Muscle of leg (tissue), 11 donors: ENCODE results near the gene SIGLEC1. TPM values are rescaled to one million over a fixed set of nuclear protein-coding genes. Genes with fewer than 3 reads are reported as not detected.

ENCODE experiments used
- DNase-seq: peaks from one replicate; pipeline ENCODE4 v3.0.0; 2013
- H3K27ac ChIP-seq: one replicate; pipeline ENCODE4 v1.5.1; 2013; ENCODE audit warnings: mild to moderate bottlenecking, low read length, control low read depth
- H3K27me3 ChIP-seq: one replicate; pipeline ENCODE4 v1.6.1; 2013; ENCODE audit warnings: low read length; ENCODE audit not compliant: control insufficient read depth, insufficient read depth
- H3K36me3 ChIP-seq: one replicate; pipeline ENCODE4 v1.6.1; 2013; ENCODE audit warnings: low read length; ENCODE audit not compliant: control insufficient read depth, insufficient read depth
- H3K4me1 ChIP-seq: one replicate; pipeline ENCODE4 v1.6.1; 2013; ENCODE audit warnings: low read length; ENCODE audit not compliant: control insufficient read depth, insufficient read depth
- H3K4me3 ChIP-seq: one replicate; pipeline ENCODE4 v1.5.1; 2013; ENCODE audit warnings: low read length, control low read depth
- H3K9me3 ChIP-seq: replicated peaks from 2 replicates; pipeline ENCODE4 v1.6.1; 2013; ENCODE audit warnings: low read depth, low read length; ENCODE audit not compliant: control insufficient read depth
- WGBS: methylation state at CpG from one replicate; pipeline ENCODE4 v1.1.5; 2013; ENCODE audit warnings: missing lambda C conversion rate; ENCODE audit not compliant: insufficient coverage; 5-methylcytosine and 5-hydroxymethylcytosine counted together
- polyA plus RNA-seq, 8 donors: library from polyadenylated mRNA; unstranded; fragments of 120-200 nt; gene quantifications; one replicate each; pipeline versions ENCODE4 v1.2.1 to v1.2.3, GENCODE V29; 2013; ENCODE audit warnings: inconsistent platforms in 1 of 8, low replicate concordance in 1 of 8; ENCODE audit not compliant: insufficient read length in 8 of 8, insufficient read depth in 1 of 8
- total RNA-seq: library from RNA; stranded (reverse); fragments of 120-200 nt; gene quantifications from one replicate; pipeline ENCODE4 v1.2.4, GENCODE V29; 2013

The SIGLEC1 gene
- total and polyA plus RNA-seq, 9 donors: 2.1 to 6.2 (median 3.7) TPM

DNA sequence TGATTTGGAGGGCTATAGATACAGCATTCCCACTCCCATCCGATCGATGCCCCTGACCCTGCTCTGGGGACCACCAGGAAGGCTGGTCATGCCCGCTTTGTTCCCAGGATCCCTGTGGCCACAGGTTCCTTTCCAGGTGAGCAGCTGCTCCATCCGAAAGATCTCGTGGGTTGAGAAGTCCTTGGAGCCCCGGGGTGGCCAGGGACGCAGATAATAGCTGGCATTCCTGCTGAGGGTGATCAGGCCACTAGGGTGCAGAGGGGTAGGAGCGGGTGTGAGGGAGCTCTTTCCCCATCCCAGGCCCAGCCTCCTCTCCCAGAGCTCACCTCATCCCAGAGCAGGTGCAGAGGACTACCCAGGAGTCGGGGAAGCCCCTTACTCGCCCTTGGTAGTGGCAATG, 38.0 kb downstream of the SIGLEC1 start:
- Histone ChIP-seq H3K36me3 (peaks cover 32% of the 10 kb centered on the region), H3K4me1 (peaks cover 50% of the 10 kb centered on the region), H3K9me3 (no peaks in the 10 kb centered on the region), H3K27ac (no peak overlapping the region), H3K27me3 (peaks cover 50% of the 10 kb centered on the region), H3K4me3 (no peak overlapping the region)
- 72% methylated on average over 5 of the region's 10 CpGs for WGBS
- DNase-seq: no peak

DNA sequence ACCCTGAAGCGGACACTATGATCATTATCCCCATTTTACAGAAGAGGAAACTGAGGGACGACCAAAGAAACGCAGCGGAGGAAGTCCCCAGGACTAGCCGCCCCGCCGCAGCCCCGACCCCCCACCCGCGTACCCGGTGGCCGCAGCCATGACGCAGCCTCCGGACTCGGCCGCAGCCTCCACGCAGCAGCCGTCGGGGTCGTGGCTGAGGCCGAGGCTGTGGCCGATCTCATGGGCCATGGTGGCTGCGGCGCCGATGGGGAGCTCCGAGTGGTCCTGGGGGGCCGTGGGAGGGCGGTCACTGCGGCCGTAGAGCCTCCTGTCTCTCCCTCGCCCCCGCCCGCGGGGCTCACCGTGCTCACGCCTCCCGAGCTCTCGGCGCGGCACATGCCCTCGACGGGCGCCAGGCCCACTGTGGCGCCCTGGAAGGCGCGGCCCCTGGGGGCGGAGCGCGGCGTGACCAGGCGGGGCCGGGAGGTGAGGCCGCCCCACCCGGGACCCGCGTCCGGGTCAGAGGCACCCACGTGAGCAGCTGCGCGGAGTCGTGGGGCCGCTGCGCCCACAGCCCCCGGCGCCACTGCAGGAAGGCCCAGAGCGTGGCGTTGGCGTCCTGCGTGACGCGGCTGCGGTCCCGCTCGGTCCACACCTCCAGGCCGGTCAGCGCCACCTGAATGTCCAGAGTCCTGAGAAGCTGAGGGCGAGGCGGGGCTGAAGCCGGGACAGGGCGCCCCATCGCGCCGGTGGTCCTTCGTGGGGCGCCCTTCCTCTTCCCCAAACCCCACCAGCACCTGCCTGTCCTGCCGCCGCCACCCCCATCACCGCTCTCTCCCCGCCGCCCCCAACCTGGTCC, 39.0 kb downstream of the SIGLEC1 start:
- Histone ChIP-seq H3K4me1 (peaks cover 40% of the 10 kb centered on the region), H3K36me3 (peaks cover 29% of the 10 kb centered on the region), H3K9me3 (no peaks in the 10 kb centered on the region), H3K27me3 (peaks cover 50% of the 10 kb centered on the region), H3K27ac (no peak overlapping the region), H3K4me3 (no peak overlapping the region)
- WGBS: 56% methylated on average over 76 of the region's 90 CpGs
- DNase-seq: no peak

- peaks cover 29% of the 10 kb centered on the region for H3K36me3 ChIP-seq
- H3K9me3 ChIP-seq: no peaks in the 10 kb centered on the region
- peaks cover 33% of the 10 kb centered on the region for H3K4me1 ChIP-seq
- WGBS: 35% methylated on average over 53 of the region's 58 CpGs
- no peak overlapping the region for H3K27ac ChIP-seq
- peaks cover 50% of the 10 kb centered on the region for H3K27me3 ChIP-seq
- no peak for DNase-seq
- no peak overlapping the region for H3K4me3 ChIP-seq
Observed at GRCh38 chr20:3672547-3673171, 39.7 kb downstream of the SIGLEC1 start.

- Histone ChIP-seq H3K36me3 (peaks cover 29% of the 10 kb centered on the region), H3K9me3 (no peaks in the 10 kb centered on the region), H3K27ac (no peak overlapping the region), H3K27me3 (peaks cover 50% of the 10 kb centered on the region), H3K4me3 (no peak overlapping the region), H3K4me1 (peaks cover 27% of the 10 kb centered on the region)
- 70% methylated on average over 20 of the region's 23 CpGs for WGBS
- DNase-seq: no peak
Observed at GRCh38 chr20:3671986-3672546, 40.3 kb downstream of the SIGLEC1 start.

DNA sequence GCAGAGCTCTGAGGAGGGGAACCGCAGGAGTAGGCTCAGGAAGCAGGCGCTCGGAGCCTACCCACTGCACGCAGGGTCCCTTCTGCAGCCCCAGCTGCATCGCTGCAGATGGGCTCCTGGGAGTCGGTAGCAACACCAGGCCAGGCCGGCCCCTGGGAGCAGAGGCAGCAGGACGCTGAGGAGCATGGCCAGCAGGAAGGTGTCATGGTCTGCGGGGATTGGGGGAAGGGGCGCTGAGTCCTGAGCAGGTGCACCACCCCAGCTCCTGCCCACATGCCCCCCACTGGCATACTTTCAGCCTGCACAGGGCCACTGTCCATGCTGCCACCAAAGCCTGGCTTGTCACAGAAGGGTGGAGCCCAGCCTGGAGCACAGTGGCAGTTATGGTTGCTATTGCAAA, 41.5 kb downstream of the SIGLEC1 start:
- Histone ChIP-seq H3K4me3 (no peak overlapping the region), H3K9me3 (no peaks in the 10 kb centered on the region), H3K4me1 (peaks cover 28% of the 10 kb centered on the region), H3K27me3 (peaks cover 46% of the 10 kb centered on the region), H3K27ac (no peak overlapping the region), H3K36me3 (peaks cover 29% of the 10 kb centered on the region)
- WGBS: 57% methylated on average over 9 of the region's 10 CpGs
- no peak for DNase-seq

GRCh38 chr20:3670511-3670910, 41.9 kb downstream of the SIGLEC1 start:
- Histone ChIP-seq H3K4me1 (peaks cover 28% of the 10 kb centered on the region), H3K36me3 (peaks cover 29% of the 10 kb centered on the region), H3K27me3 (peaks cover 41% of the 10 kb centered on the region), H3K9me3 (no peaks in the 10 kb centered on the region), H3K27ac (no peak overlapping the region), H3K4me3 (no peak overlapping the region)
- DNase-seq: no peak
- WGBS: 42% methylated on average over 6 of the region's 6 CpGs

DNA sequence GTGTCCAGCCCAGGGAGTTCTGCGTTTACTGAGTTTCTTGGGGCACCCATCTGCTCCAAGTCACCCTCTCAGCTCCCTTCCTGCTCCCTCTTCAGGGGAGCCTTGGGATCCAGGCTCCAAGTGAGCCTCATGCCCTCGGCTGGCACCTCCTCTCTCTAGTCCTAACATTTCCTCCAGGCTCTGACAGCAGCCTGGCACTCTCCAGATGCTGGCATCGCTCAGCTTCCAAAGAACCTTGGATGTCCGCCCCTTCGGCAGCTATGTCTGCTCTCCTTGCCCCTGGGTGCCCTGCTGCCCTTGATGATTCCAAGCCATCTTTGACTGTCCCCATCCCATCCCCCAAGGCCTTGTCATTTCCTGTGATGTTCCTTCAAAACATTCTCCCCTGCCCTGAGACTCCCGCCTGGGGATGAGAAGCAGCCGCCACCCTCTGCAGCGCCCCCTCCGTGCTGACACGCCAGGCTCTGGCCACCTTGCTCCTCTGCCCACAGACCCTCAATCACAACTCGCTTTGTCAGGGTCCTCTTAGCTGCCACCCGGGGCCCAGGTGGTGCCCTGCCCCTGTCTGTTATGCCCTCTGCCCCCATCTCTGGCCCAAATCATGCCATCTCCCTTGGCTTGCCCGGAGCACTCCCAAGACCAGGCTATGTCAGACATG, 42.6 kb downstream of the SIGLEC1 start:
- H3K4me1 ChIP-seq: peaks cover 28% of the 10 kb centered on the region
- no peak overlapping the region for H3K27ac ChIP-seq
- DNase-seq: no peak
- H3K36me3 ChIP-seq: peaks cover 26% of the 10 kb centered on the region
- H3K4me3 ChIP-seq: no peak overlapping the region
- peaks cover 34% of the 10 kb centered on the region for H3K27me3 ChIP-seq
- no peaks in the 10 kb centered on the region for H3K9me3 ChIP-seq
- WGBS: 84% methylated on average over 13 of the region's 13 CpGs

GRCh38 chr20:3667434-3668037, 44.9 kb downstream of the SIGLEC1 start:
- no peak for DNase-seq
- Histone ChIP-seq H3K9me3 (no peaks in the 10 kb centered on the region), H3K4me1 (peaks cover 24% of the 10 kb centered on the region), H3K27me3 (peaks cover 23% of the 10 kb centered on the region), H3K36me3 (peaks cover 18% of the 10 kb centered on the region), H3K27ac (no peak overlapping the region), H3K4me3 (no peak overlapping the region)
- WGBS: 100% methylated on average over 4 of the region's 8 CpGs

GRCh38 chr20:3663858-3664257, 48.5 kb downstream of the SIGLEC1 start:
- no peak for DNase-seq
- no peaks in the 10 kb centered on the region for H3K9me3 ChIP-seq
- H3K36me3 ChIP-seq: no peaks in the 10 kb centered on the region
- H3K27ac ChIP-seq: no peak overlapping the region
- H3K27me3 ChIP-seq: peaks cover 44% of the 10 kb centered on the region
- WGBS: 75% methylated on average over 1 of the region's 2 CpGs
- H3K4me3 ChIP-seq: no peak overlapping the region
- peaks cover 7% of the 10 kb centered on the region for H3K4me1 ChIP-seq
